Measurements from ENCODE around the gene ALDH16A1. TPM values are rescaled to one million over a fixed set of nuclear protein-coding genes. Genes with fewer than 3 reads are reported as not detected.
A peak's percentile ranks its signal among the peaks of the same experiment; 100 is the strongest.
"Not testable (repeated sequence)": the region's sequence is repeated elsewhere in the genome, so short reads cannot be mapped to it uniquely, and the experiment has no call there.

Gene ALDH16A1
- total RNA-seq, 1 donor from 2014 or later = 24.4 TPM

- peaks cover 4% of the 10 kb centered on the region for H3K36me3 Mint-ChIP-seq
- peaks cover 18% of the 10 kb centered on the region for H3K4me1 Mint-ChIP-seq
- H3K4me3 Mint-ChIP-seq = peak overlapping the region; percentile 75
- H3K27ac Mint-ChIP-seq = peak overlapping the region; percentile 61
- peaks cover 53% of the 10 kb centered on the region for H3K27me3 Mint-ChIP-seq (ENCODE audit: low read depth)
- TF ChIP-seq CTCF (IDR thresholded peaks at IDR 0.05; ENCODE audit: unreplicated experiment) = no peak
- no peaks in the 10 kb centered on the region for H3K9me3 Mint-ChIP-seq
- DNase-seq (ENCODE audit: low spot score in 2 of 2, unreplicated experiment in 2 of 2) = peak; percentile 73 to 76
Observed at GRCh38 chr19:49442771-49443365, 10.2 kb upstream of the ALDH16A1 start.

GRCh38 chr19:49443366-49444099 lies 9.5 kb upstream of the ALDH16A1 start:
- peak; percentile 87 for TF ChIP-seq CTCF (IDR thresholded peaks at IDR 0.05; ENCODE audit: unreplicated experiment)
- peaks cover 47% of the 10 kb centered on the region for H3K27me3 Mint-ChIP-seq (ENCODE audit: low read depth)
- no peaks in the 10 kb centered on the region for H3K9me3 Mint-ChIP-seq
- H3K36me3 Mint-ChIP-seq = peaks cover 9% of the 10 kb centered on the region
- peaks cover 18% of the 10 kb centered on the region for H3K4me1 Mint-ChIP-seq
- H3K4me3 Mint-ChIP-seq = peak overlapping the region; percentile 75
- peak overlapping the region; percentile 61 for H3K27ac Mint-ChIP-seq
- DNase-seq (ENCODE audit: low spot score in 2 of 2, unreplicated experiment in 2 of 2) = peak; percentile 87 to 97

GRCh38 chr19:49444100-49444700 lies 8.8 kb upstream of the ALDH16A1 start:
- peak overlapping the region; percentile 75 for H3K4me3 Mint-ChIP-seq
- not testable (repeated sequence) for DNase-seq (ENCODE audit: low spot score in 2 of 2, unreplicated experiment in 2 of 2); H3K9me3 Mint-ChIP-seq; H3K27ac Mint-ChIP-seq
- peaks cover 40% of the 10 kb centered on the region for H3K27me3 Mint-ChIP-seq (ENCODE audit: low read depth)
- H3K4me1 Mint-ChIP-seq = peaks cover 18% of the 10 kb centered on the region
- peaks cover 11% of the 10 kb centered on the region for H3K36me3 Mint-ChIP-seq

- H3K27ac Mint-ChIP-seq = no peak overlapping the region
- no peak for TF ChIP-seq CTCF (IDR thresholded peaks at IDR 0.05; ENCODE audit: unreplicated experiment)
- no peak for DNase-seq (ENCODE audit: low spot score in 2 of 2, unreplicated experiment in 2 of 2)
- no peak overlapping the region for H3K4me3 Mint-ChIP-seq
- H3K4me1 Mint-ChIP-seq = peaks cover 18% of the 10 kb centered on the region
- peaks cover 22% of the 10 kb centered on the region for H3K27me3 Mint-ChIP-seq (ENCODE audit: low read depth)
- H3K9me3 Mint-ChIP-seq = no peaks in the 10 kb centered on the region
- H3K36me3 Mint-ChIP-seq = peaks cover 18% of the 10 kb centered on the region
Observed at GRCh38 chr19:49445997-49446396, 7.0 kb upstream of the ALDH16A1 start.

- Mint-ChIP-seq H3K36me3 (peaks cover 18% of the 10 kb centered on the region), H3K27ac (no peak overlapping the region), H3K9me3 (no peaks in the 10 kb centered on the region), H3K4me1 (peaks cover 13% of the 10 kb centered on the region), H3K4me3 (no peak overlapping the region), H3K27me3 (ENCODE audit: low read depth) (peaks cover 7% of the 10 kb centered on the region)
- DNase-seq (ENCODE audit: low spot score in 2 of 2, unreplicated experiment in 2 of 2) = no peak
- no peak for TF ChIP-seq CTCF (IDR thresholded peaks at IDR 0.05; ENCODE audit: unreplicated experiment)
Observed at GRCh38 chr19:49447485-49448431, 5.3 kb upstream of the ALDH16A1 start.

Data from mesothelial cell of epicardium (in vitro differentiated cells).